ENCODE data around the gene CST7.
A peak's percentile ranks its signal among the peaks of the same experiment; 100 is the strongest.
"Not testable (repeated sequence)": the region's sequence is repeated elsewhere in the genome, so short reads cannot be mapped to it uniquely, and the experiment has no call there.

The CST7 gene, protein sequence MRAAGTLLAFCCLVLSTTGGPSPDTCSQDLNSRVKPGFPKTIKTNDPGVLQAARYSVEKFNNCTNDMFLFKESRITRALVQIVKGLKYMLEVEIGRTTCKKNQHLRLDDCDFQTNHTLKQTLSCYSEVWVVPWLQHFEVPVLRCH

DNA sequence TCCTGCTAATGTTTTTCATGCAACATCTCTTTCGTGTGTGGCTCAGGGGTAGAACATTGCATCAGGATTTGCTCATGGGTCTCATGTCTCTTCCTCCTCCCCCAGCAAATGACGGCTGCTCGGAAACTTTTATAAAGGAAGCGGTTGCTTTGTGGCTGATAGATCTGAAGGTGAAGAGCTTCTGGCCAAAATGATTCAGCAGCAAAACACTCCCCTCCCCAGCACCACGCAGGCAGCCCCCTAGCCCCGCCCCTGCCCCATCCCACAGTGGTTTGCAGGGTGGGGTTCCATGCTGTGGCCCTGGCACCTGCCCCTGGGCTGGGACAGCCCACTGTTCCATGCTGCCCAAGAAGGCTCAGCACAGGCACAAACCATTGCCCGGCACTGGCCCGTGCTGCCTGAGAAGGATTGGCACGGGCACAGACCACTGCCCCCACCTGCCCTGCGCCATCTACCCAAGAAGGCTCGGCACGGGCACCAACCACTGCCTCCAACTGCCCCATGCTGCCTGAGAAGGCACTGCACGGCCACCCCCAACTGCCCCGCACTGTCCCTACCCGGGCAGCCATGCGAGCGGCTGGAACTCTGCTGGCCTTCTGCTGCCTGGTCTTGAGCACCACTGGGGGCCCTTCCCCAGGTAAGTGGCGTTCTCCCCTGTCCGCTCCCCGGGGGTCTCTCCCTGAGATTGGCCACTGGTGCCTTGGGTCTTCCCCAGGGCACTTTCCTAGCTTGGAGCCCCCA lies at the start of gene CST7:
Gene CST7, plus strand, starts transcription at position 331 of the 741 bp plus-strand sequence. Its CDS starts 237 bp downstream, at position 568.
- DNase-seq = no peak

GRCh38 chr20:24906806-24907205 lies 42.3 kb upstream of the CST7 start:
- DNase-seq = no peak

GRCh38 chr20:24908642-24909041 lies 40.4 kb upstream of the CST7 start:
- no peak for DNase-seq

GRCh38 chr20:24909086-24909780 lies 39.8 kb upstream of the CST7 start:
- DNase-seq = no peak

GRCh38 chr20:24909861-24910260 lies 39.2 kb upstream of the CST7 start:
- no peak for DNase-seq

- DNase-seq = peak; percentile 74
Measured at GRCh38 chr20:24910461-24910860, 38.6 kb upstream of the CST7 start.

GRCh38 chr20:24911461-24911860 lies 37.6 kb upstream of the CST7 start:
- DNase-seq = no peak

- DNase-seq = no peak
Measured at GRCh38 chr20:24912397-24913075, 36.5 kb upstream of the CST7 start.

DNA sequence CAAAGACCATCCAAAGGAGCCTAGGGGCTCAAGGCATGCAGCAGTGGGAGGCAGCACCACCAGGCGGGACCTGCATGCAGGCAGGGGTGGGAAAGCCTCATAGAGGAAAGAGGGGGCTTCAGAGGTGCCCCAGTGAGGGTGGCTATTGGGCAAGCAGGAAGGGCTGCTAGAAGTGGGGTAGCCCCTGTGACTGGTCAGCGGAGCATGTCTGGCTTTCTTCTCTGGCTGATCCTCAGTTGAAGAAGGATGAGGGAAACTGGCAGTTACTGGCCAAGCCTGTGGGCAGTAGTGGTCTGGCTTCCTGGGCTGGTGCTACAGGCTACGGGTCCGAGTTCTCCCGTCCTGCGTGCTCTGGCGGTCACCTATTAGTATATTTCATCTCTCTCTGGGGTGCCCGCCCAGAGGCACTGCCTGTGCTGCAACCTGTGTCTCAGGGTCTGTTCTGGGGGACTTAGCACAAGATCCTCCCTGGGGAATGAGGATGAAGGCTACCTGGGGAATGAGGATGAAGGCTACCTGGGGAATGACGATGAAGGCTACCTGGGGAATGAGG lies 35.9 kb upstream of the CST7 start:
- no peak for DNase-seq

DNA sequence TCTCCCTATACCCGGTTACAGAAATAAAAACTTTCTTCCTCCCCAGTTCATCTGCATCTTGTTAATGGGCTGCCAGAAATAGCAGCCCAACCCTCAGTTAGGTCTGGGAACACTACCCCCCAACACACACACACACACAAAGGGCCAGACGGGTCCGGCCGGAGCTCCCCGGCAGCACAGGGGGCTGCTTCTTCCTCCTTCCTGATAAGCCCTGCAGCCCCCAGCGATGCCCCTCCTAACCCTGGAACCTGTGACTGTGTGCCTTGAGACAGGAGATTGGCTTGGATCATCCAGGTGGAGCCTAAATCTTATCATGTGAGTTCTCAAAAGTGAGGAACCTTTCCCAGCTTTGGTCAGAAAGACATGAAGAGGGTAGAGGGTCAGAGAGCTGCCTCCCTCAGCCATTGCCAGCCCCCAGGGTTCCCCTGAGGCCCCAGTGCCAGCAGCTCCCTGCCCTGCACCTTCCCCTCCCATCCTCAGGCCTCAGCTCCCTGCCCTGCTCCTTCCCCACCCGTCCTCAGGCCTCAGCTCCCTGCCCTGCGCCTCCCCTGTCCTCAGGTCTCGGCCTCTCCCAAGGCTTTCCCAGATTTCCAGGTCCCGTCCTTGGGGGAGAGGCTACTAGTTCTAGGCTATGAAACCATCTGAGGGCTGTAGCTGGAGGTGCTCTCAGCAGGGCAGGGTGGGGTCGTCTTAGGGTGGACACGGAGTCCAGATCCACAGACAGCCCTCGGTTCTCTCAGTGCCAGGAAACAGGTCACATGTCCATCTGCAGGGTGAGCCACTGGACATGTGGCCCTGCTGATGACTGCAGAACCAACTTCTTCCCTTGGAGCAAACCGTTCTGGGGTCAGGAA lies 34.5 kb upstream of the CST7 start:
- no peak for DNase-seq

- DNase-seq = no peak
Measured at GRCh38 chr20:24915440-24915839, 33.6 kb upstream of the CST7 start.

- DNase-seq = no peak
Measured at GRCh38 chr20:24915892-24916291, 33.2 kb upstream of the CST7 start.

GRCh38 chr20:24916412-24916811 lies 32.7 kb upstream of the CST7 start:
- no peak for DNase-seq

- no peak for DNase-seq
Measured at GRCh38 chr20:24917056-24917455, 32.0 kb upstream of the CST7 start.

DNA sequence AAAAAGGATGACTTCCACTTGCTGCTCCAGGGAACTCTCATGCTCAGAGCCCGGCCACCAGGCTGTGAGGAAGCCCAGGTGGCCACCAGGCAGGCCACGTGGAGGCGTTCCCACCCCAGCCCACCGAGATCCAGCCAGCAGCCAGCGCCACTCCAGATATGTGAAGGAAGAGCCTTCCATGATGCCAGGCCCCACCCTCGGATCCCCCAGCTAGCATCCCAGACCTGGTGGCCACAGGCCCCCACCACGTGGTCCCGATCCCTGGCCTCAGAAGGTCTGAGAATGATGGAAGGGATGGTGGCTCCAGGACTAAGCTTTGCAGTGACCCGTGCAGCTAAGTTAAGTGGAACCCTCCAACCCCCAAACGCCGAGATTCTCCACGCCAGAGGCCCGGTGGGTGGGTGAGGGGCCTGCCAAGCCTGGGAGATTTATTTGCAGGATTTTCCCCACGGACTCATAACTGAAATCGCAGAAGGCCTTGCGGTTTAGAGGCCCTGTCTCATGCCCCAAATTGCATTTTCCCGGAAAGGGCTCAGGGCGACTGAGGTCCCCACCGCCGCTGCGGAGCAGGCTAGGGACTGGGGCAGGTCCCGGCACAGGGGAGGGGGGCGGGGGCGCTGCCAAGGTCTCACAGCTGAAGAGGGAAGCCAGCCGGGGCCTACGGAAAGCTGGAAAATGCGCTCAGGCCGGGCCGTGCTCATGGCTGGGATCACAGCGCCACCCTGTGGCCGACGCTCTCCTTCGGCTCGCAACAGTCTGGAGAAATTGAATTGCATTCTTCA lies 31.1 kb upstream of the CST7 start:
- DNase-seq = peak; percentile 82

DNA sequence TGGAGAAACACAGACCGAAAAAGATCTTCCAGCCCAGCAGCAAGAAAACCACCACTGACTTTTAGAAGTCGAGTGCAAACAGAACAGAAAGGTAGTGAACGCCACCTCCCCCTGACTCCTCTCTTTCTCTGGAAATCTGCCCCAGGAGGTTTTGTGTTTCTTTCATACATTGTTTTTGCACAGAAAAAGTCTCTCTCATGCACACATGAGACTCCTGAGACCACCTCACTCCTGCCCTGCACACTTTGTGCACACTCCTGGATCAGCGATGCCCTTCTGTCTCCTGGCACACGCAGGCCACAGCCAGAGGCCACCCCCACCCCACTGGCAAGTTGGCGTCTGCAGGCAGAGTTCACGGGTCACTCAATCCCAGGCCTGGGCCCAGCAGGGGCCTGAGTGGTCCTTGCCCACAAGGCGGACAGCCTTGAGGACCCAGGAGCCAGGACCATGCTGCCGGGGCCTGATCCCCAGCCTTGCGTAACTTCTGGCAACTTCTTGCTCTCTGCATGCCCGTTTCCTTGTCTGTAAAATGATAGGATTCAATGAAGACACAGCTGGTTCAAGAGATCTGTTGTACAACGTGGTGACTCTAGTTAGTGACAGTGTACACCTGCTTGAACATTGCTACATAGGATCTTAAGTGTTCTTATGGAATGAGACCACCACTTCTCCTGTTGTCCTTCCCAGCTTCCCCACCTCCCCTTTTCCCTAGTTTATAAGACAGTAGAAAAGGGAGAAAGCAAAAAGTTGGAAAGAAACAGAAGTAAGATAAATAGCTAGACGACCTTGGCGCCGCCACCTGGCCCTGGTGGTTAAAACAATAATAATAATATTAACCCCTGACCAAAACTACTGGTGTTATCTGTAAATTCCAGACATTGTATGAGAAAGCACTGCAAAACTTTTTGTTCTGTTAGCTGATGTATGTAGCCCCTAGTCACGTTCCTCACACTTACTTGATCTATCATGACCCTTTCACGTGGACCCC lies 30.2 kb upstream of the CST7 start:
- no peak for DNase-seq

DNA sequence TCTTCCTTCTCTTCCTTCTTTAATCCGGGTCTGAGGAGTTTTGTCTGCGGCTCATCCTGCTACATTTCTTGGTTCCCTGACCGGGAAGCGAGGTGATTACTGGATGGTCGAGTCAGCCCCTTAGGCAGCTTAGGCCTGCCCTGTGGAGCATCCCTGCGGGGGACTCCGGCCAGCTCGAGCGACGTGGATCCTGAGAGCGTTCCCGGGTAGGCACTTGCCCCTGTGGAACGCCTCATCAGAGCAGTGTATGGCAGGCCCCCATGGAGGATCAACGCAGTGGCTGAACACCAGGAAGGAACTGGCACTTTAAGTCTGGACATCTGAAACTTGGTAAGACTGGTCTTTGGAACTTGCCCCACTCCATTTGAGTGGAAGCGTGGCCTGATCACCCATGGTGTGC lies 29.4 kb upstream of the CST7 start:
- not testable (repeated sequence) for DNase-seq

DNA sequence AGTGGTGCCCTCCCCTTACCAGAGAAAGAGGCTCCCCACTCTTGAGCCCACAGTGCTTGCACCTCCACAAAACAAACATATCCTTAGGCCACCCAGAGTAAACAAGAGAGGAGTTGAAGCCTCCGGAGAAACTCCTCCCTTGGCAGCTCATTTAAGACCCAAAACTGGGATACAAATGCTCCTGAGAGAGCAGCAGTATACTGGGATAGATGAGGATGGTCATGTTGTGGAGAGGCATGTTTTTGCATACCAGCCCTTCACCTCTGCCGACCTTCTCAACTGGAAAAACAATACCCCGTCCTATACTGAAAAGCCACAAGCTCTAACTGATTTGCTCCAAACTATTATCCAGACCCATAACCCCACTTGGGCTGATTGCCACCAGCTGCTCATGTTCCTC lies 28.4 kb upstream of the CST7 start:
- DNase-seq = not testable (repeated sequence)

- DNase-seq = not testable (repeated sequence)
Measured at GRCh38 chr20:24929259-24929658, 19.8 kb upstream of the CST7 start.
